ENCODE measurements around the gene AIG1. TPM values are rescaled to one million over a fixed set of nuclear protein-coding genes. Genes with fewer than 3 reads are reported as not detected.

The AIG1 gene
- polyA plus RNA-seq, 1 donor from 2014 or later: 23.2 TPM

- H4K20me1 ChIP-seq (ENCODE audit: insufficient read depth): no peaks in the 10 kb centered on the region
Measured at GRCh38 chr6:143197377-143197776, 136.7 kb downstream of the AIG1 start.

DNA sequence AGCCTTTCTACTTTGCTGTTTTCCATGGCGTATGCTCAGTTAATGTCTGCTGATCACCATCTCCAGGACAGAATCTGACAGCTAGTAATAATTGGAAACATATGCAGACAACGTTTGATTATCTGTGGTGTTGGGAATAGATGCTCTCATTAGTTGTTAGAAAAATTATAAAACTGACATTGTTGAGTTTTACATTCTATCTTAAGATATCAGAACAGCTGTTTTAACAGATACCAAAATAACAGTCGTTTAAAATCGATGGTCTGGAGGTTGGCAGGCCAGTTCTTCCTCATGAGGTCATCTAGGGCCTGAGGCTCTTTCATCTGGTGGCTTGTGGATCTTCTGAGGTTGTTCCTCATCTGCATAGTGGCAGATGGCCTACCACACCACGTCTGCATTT, 137.6 kb downstream of the AIG1 start:
- no peak for TF ChIP-seq POLR2AphosphoS5 (IDR thresholded peaks at IDR 0.05)
- no peak for TF ChIP-seq CTCF (IDR thresholded peaks at IDR 0.05; ENCODE audit: poor library complexity, severe bottlenecking)
- no peak for TF ChIP-seq MXI1 (conservative IDR thresholded peaks at IDR 0.05; ENCODE audit: poor library complexity, severe bottlenecking)
- no peak for TF ChIP-seq SMC3 (conservative IDR thresholded peaks at IDR 0.05; ENCODE audit: poor library complexity)
- TF ChIP-seq TAF1 (IDR thresholded peaks at IDR 0.05; ENCODE audit: low read depth): no peak
- TF ChIP-seq, protein P1, sequence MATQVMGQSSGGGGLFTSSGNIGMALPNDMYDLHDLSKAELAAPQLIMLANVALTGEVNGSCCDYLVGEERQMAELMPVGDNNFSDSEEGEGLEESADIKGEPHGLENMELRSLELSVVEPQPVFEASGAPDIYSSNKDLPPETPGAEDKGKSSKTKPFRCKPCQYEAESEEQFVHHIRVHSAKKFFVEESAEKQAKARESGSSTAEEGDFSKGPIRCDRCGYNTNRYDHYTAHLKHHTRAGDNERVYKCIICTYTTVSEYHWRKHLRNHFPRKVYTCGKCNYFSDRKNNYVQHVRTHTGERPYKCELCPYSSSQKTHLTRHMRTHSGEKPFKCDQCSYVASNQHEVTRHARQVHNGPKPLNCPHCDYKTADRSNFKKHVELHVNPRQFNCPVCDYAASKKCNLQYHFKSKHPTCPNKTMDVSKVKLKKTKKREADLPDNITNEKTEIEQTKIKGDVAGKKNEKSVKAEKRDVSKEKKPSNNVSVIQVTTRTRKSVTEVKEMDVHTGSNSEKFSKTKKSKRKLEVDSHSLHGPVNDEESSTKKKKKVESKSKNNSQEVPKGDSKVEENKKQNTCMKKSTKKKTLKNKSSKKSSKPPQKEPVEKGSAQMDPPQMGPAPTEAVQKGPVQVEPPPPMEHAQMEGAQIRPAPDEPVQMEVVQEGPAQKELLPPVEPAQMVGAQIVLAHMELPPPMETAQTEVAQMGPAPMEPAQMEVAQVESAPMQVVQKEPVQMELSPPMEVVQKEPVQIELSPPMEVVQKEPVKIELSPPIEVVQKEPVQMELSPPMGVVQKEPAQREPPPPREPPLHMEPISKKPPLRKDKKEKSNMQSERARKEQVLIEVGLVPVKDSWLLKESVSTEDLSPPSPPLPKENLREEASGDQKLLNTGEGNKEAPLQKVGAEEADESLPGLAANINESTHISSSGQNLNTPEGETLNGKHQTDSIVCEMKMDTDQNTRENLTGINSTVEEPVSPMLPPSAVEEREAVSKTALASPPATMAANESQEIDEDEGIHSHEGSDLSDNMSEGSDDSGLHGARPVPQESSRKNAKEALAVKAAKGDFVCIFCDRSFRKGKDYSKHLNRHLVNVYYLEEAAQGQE (IDR thresholded peaks at IDR 0.05; ENCODE audit: borderline replicate concordance): no peak
- no peak for TF ChIP-seq EP300 (conservative IDR thresholded peaks at IDR 0.05; ENCODE audit: poor library complexity, severe bottlenecking)
- Histone ChIP-seq H3K4me2 (ENCODE audit: low read length) (no peak overlapping the region), H3K36me3 (ENCODE audit: insufficient read depth, low read length) (no peaks in the 10 kb centered on the region), H4K20me1 (ENCODE audit: insufficient read depth) (no peaks in the 10 kb centered on the region), H3K9me2 (ENCODE audit: insufficient read depth, low read length) (no peaks in the 10 kb centered on the region), H3K27me3 (ENCODE audit: insufficient read depth, low read depth, low read length) (no peaks in the 10 kb centered on the region), H3K9me3 (ENCODE audit: low read length) (no peaks in the 10 kb centered on the region), H3K9ac (ENCODE audit: low read length) (no peak overlapping the region), H3K4me3 (ENCODE audit: low read length) (no peak overlapping the region), H3K79me2 (replicated peaks; ENCODE audit: insufficient read depth, low read length) (no peaks in the 10 kb centered on the region), H3F3A (ENCODE audit: insufficient read depth, low read length, poor library complexity, severe bottlenecking) (no peaks in the 10 kb centered on the region), H2AFZ (ENCODE audit: low read depth, low read length) (no peak overlapping the region), H3K27ac (ENCODE audit: low read length) (no peak overlapping the region)

More at GRCh38 chr6:143197377-143197776, 136.7 kb downstream of the AIG1 start:
- Histone ChIP-seq H3K9me2 (ENCODE audit: insufficient read depth, low read length) (no peaks in the 10 kb centered on the region), H3K27ac (ENCODE audit: low read length) (no peak overlapping the region), H3K36me3 (ENCODE audit: insufficient read depth, low read length) (no peaks in the 10 kb centered on the region), H3K9ac (ENCODE audit: low read length) (no peak overlapping the region), H2AFZ (ENCODE audit: low read depth, low read length) (no peak overlapping the region), H3K4me2 (ENCODE audit: low read length) (no peak overlapping the region), H3F3A (ENCODE audit: insufficient read depth, low read length, poor library complexity, severe bottlenecking) (no peaks in the 10 kb centered on the region), H3K27me3 (ENCODE audit: insufficient read depth, low read depth, low read length) (no peaks in the 10 kb centered on the region), H3K79me2 (replicated peaks; ENCODE audit: insufficient read depth, low read length) (no peaks in the 10 kb centered on the region), H3K9me3 (ENCODE audit: low read length) (no peaks in the 10 kb centered on the region), H3K4me3 (ENCODE audit: low read length) (no peak overlapping the region)
- TF ChIP-seq SMC3 (conservative IDR thresholded peaks at IDR 0.05; ENCODE audit: poor library complexity) (no peak), RAD21 (conservative IDR thresholded peaks at IDR 0.05) (no peak), POLR2AphosphoS5 (IDR thresholded peaks at IDR 0.05) (no peak), MXI1 (conservative IDR thresholded peaks at IDR 0.05; ENCODE audit: poor library complexity, severe bottlenecking) (no peak), EZH2 (IDR thresholded peaks at IDR 0.05; ENCODE audit: borderline replicate concordance, insufficient read depth, low read length, poor library complexity, severe bottlenecking) (no peak), CTCF (IDR thresholded peaks at IDR 0.05; ENCODE audit: poor library complexity, severe bottlenecking) (no peak), EP300 (conservative IDR thresholded peaks at IDR 0.05; ENCODE audit: poor library complexity, severe bottlenecking) (no peak), TAF1 (IDR thresholded peaks at IDR 0.05; ENCODE audit: low read depth) (no peak)
- TF ChIP-seq, protein P1 (IDR thresholded peaks at IDR 0.05; ENCODE audit: borderline replicate concordance): no peak
